ENCODE results near the gene FBXO30.

The FBXO30 gene

DNA sequence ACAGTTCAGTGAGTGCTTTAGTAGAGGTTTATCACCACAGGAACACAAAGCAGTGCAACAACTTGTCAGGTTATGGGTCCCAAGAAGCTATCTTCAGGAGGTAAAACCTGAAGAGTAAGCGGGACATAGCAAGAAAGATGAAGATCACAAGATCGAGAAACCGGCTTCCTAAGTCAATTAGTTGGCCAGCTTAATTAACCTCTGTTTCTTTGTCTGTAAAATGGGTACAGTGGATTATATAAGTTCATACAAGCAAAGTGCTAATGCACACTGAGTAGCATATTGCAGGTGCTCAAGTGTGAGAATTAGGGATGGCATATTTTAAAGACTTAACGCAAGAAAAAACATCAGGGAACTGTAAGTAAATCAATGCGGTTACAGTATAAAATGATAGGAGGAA lies 12.5 kb downstream of the FBXO30 start:
- Histone ChIP-seq H3K9ac (ENCODE audit: low read length in 2 of 2) (no peak overlapping the region), H3K9me3 (ENCODE audit: control insufficient read depth in 2 of 2, low read length in 2 of 2) (no peaks in the 10 kb centered on the region), H3K4me3 (ENCODE audit: low read length in 2 of 2) (no peak overlapping the region), H3K36me3 (ENCODE audit: control insufficient read depth in 2 of 2, insufficient read depth in 2 of 2, low read length in 2 of 2) (peaks cover 26 to 40% of the 10 kb centered on the region in 2 donors), H3K4me1 (ENCODE audit: control insufficient read depth, insufficient read depth, low read length) (no peaks in the 10 kb centered on the region), H3K27ac (ENCODE audit: low read length) (no peak overlapping the region), H3K27me3 (ENCODE audit: control insufficient read depth in 1 of 2, insufficient read depth in 2 of 2, low read length in 2 of 2) (no peaks in the 10 kb centered on the region)

DNA sequence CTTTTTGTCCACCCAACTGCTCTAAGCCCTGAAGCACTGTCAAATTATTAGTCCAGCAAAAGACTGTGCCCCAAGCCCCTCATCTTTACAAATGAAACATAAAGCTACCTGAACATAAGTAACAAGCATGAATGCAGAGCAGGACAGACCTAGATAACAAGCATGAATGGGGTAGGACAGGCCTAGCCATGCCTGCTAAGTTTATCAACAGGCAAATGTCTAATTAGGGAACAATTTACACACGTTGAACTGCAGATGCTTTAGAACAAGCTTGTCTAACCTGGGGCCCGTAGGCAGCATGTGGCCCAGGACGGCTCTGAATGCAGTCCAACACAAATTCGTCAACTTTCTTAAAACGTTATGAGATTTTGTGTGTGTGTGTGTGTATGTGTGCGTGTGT lies 13.6 kb downstream of the FBXO30 start:
- Histone ChIP-seq H3K9ac (ENCODE audit: low read length in 2 of 2) (no peak overlapping the region), H3K4me1 (ENCODE audit: control insufficient read depth, insufficient read depth, low read length) (no peaks in the 10 kb centered on the region), H3K4me3 (ENCODE audit: low read length in 2 of 2) (peak overlapping the region in 1 of 2 donors; percentile 16), H3K27me3 (ENCODE audit: control insufficient read depth in 1 of 2, insufficient read depth in 2 of 2, low read length in 2 of 2) (no peaks in the 10 kb centered on the region), H3K9me3 (ENCODE audit: control insufficient read depth in 2 of 2, low read length in 2 of 2) (no peaks in the 10 kb centered on the region), H3K36me3 (ENCODE audit: control insufficient read depth in 2 of 2, insufficient read depth in 2 of 2, low read length in 2 of 2) (peaks cover 25 to 38% of the 10 kb centered on the region in 2 donors), H3K27ac (ENCODE audit: low read length) (peak overlapping the region; percentile 3)

DNA sequence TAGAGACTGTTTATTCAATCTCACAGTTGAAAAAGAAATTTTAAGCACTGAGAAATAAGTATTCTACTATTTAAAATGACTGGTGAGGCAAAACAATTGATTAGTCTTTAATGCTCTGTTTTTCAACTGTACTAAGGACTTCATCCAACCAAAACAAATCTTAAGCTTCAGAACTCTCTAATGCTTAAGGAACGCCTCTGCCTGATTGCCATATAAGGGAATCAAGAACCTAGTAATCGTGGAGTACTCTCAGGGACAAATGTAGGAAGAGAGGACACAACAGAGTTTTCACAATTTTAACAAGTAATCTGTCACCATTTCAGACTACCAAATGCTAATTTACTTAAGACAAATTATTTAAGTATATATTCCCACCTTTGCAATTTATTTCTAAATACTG lies 16.1 kb downstream of the FBXO30 start:
- peak overlapping the region; percentile 19 for H3K27ac ChIP-seq (ENCODE audit: low read length)
- no peak overlapping the region for H3K9ac ChIP-seq (ENCODE audit: low read length in 2 of 2)
- no peaks in the 10 kb centered on the region for H3K4me1 ChIP-seq (ENCODE audit: control insufficient read depth, insufficient read depth, low read length)
- H3K27me3 ChIP-seq (ENCODE audit: control insufficient read depth in 1 of 2, insufficient read depth in 2 of 2, low read length in 2 of 2), result no peaks in the 10 kb centered on the region
- no peaks in the 10 kb centered on the region for H3K9me3 ChIP-seq (ENCODE audit: control insufficient read depth in 2 of 2, low read length in 2 of 2)
- H3K4me3 ChIP-seq (ENCODE audit: low read length in 2 of 2), result no peak overlapping the region
- peaks cover 4 to 19% of the 10 kb centered on the region in 2 donors for H3K36me3 ChIP-seq (ENCODE audit: control insufficient read depth in 2 of 2, insufficient read depth in 2 of 2, low read length in 2 of 2)

DNA sequence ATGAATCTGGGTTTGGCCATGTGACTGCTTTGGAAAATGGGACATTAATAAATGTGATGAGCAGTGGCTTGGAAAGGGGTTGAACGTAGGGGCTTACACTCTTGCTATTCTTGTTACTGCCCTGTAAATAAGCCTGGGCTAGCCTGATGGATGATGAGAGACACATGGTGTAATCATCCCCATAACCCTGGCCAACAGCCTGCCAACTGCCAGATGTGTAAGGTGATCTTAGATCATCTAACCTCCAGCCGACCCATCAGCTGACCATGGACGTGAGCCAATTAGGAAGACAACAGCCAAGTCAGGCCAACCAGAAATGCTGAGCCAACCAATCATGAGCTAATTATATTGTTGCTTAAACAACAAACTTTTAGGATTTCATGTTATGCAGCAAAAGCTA lies 25.2 kb downstream of the FBXO30 start:
- H3K27me3 ChIP-seq (ENCODE audit: control insufficient read depth in 1 of 2, insufficient read depth in 2 of 2, low read length in 2 of 2), result no peaks in the 10 kb centered on the region
- no peak overlapping the region for H3K27ac ChIP-seq (ENCODE audit: low read length)
- no peak overlapping the region for H3K9ac ChIP-seq (ENCODE audit: low read length in 2 of 2)
- peaks cover 3% of the 10 kb centered on the region for H3K4me1 ChIP-seq (ENCODE audit: control insufficient read depth, insufficient read depth, low read length)
- H3K36me3 ChIP-seq (ENCODE audit: control insufficient read depth in 2 of 2, insufficient read depth in 2 of 2, low read length in 2 of 2), result peaks cover 7% of the 10 kb centered on the region in 2 donors
- no peaks in the 10 kb centered on the region for H3K9me3 ChIP-seq (ENCODE audit: control insufficient read depth in 2 of 2, low read length in 2 of 2)
- no peak overlapping the region for H3K4me3 ChIP-seq (ENCODE audit: low read length in 2 of 2)

DNA sequence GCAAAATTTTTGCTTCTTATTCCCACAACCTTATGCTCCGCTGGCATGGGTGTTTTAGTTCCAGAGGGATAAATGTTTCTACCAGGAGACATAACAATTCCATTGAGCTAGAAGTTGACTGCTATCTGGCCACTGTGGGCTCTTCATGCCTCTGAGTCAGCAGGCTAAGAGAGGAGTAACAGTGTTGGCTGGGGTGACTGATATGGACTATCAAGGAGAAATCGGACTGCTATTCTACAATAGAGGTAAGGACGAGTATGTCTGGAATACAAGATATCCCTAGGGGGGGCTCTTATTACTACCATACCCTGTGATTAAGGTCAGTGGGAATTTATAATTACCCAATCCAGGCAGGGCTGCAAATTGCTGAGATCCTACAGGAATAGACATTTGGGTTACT lies 26.9 kb downstream of the FBXO30 start:
- Histone ChIP-seq H3K36me3 (ENCODE audit: control insufficient read depth in 2 of 2, insufficient read depth in 2 of 2, low read length in 2 of 2) (peaks cover 7% of the 10 kb centered on the region in 2 donors), H3K9me3 (ENCODE audit: control insufficient read depth in 2 of 2, low read length in 2 of 2) (no peaks in the 10 kb centered on the region), H3K27ac (ENCODE audit: low read length) (no peak overlapping the region), H3K27me3 (ENCODE audit: control insufficient read depth in 1 of 2, insufficient read depth in 2 of 2, low read length in 2 of 2) (no peaks in the 10 kb centered on the region), H3K4me1 (ENCODE audit: control insufficient read depth, insufficient read depth, low read length) (peaks cover 3% of the 10 kb centered on the region), H3K4me3 (ENCODE audit: low read length in 2 of 2) (no peak overlapping the region), H3K9ac (ENCODE audit: low read length in 2 of 2) (no peak overlapping the region)

DNA sequence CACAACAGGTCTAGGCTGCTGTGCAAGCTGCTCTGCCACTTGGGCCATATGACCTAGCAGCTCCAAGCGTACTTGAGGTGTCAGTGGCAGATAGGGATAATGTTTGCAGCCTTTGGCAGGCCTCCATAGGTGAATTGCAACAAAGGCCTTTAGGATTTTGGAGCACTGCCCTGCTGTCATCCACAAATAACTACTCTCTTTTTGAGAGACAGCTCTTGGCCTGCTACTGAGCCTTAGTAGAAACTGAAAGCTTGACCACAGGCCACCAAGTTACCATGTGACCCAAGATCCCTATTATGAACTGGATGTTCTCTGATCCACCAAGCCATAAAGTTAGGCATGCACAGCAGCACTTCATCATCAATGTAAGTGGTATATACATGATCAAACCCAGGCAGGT lies 29.9 kb downstream of the FBXO30 start:
- H3K27ac ChIP-seq (ENCODE audit: low read length), result no peak overlapping the region
- H3K9ac ChIP-seq (ENCODE audit: low read length in 2 of 2), result no peak overlapping the region
- H3K4me3 ChIP-seq (ENCODE audit: low read length in 2 of 2), result no peak overlapping the region
- no peaks in the 10 kb centered on the region for H3K27me3 ChIP-seq (ENCODE audit: control insufficient read depth in 1 of 2, insufficient read depth in 2 of 2, low read length in 2 of 2)
- H3K36me3 ChIP-seq (ENCODE audit: control insufficient read depth in 2 of 2, insufficient read depth in 2 of 2, low read length in 2 of 2), result peaks cover 7% of the 10 kb centered on the region in 2 donors
- peaks cover 3% of the 10 kb centered on the region for H3K4me1 ChIP-seq (ENCODE audit: control insufficient read depth, insufficient read depth, low read length)
- no peaks in the 10 kb centered on the region for H3K9me3 ChIP-seq (ENCODE audit: control insufficient read depth in 2 of 2, low read length in 2 of 2)

DNA sequence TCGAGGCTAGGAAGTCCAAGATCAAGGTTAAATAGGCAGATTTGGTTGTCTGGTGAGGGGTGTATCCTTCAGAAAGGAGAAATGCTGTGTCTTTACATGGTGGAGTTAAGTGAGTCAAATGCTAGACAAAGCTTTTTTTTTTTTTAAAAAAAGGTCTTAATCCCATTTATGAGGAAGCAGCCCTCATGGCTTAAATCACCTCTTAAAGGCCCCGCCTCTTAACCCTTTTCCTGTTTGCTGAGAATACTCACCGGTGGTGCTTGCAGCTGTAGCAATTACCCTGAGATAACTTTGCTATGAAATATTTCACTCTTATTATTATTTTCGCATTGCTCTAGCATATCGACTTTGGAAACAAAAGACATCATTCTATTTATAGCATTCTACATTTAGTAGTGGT lies 30.8 kb downstream of the FBXO30 start:
- Histone ChIP-seq H3K36me3 (ENCODE audit: control insufficient read depth in 2 of 2, insufficient read depth in 2 of 2, low read length in 2 of 2) (peaks cover 7% of the 10 kb centered on the region in 2 donors), H3K4me3 (ENCODE audit: low read length in 2 of 2) (no peak overlapping the region), H3K27ac (ENCODE audit: low read length) (no peak overlapping the region), H3K27me3 (ENCODE audit: control insufficient read depth in 1 of 2, insufficient read depth in 2 of 2, low read length in 2 of 2) (no peaks in the 10 kb centered on the region), H3K4me1 (ENCODE audit: control insufficient read depth, insufficient read depth, low read length) (peaks cover 3% of the 10 kb centered on the region), H3K9me3 (ENCODE audit: control insufficient read depth in 2 of 2, low read length in 2 of 2) (no peaks in the 10 kb centered on the region), H3K9ac (ENCODE audit: low read length in 2 of 2) (no peak overlapping the region)

DNA sequence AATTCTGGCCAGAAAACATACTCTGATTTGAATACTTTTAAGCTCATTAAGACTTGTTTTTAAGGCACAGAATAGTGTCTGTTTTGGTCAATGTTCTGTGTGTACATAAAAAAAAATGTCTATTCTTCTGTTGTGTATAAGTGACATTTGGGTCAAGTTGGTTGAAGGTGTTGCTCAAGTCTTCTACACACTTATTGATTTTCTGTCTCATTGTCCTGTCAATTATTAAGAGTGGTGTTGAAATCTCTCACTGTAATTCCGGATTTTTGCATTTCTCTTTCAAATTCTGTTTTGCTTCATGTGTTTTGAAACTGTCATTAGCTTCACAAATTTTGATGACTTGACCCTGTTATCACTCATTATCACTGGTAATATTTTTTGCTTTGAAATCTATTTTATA lies 41.7 kb downstream of the FBXO30 start:
- Histone ChIP-seq H3K36me3 (ENCODE audit: control insufficient read depth in 2 of 2, insufficient read depth in 2 of 2, low read length in 2 of 2) (no peaks in the 10 kb centered on the region), H3K27me3 (ENCODE audit: control insufficient read depth in 1 of 2, insufficient read depth in 2 of 2, low read length in 2 of 2) (no peaks in the 10 kb centered on the region), H3K9me3 (ENCODE audit: control insufficient read depth in 2 of 2, low read length in 2 of 2) (no peaks in the 10 kb centered on the region), H3K9ac (ENCODE audit: low read length in 2 of 2) (no peak overlapping the region), H3K4me3 (ENCODE audit: low read length in 2 of 2) (no peak overlapping the region), H3K27ac (ENCODE audit: low read length) (no peak overlapping the region), H3K4me1 (ENCODE audit: control insufficient read depth, insufficient read depth, low read length) (no peaks in the 10 kb centered on the region)

DNA sequence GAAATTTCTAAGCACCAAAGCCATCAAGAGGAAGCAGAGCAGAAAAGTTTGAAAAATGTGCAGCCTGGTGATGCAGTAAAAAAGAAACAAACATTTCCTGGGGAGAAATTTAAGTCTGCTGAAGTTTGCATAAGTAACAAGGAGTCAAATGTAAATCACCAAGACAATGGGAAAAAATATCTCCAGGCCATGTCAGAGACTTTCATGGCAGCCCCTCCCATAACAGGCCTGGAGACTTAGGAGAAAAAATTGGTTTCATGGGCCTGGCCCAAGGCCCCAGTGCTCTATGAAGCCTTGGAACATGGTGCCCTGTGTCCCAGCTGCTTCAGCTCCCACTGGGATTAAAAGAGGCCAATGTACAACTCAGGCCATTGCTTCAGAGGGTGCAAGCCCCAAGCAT lies 49.1 kb downstream of the FBXO30 start:
- H3K9me3 ChIP-seq (ENCODE audit: control insufficient read depth in 2 of 2, low read length in 2 of 2), result no peaks in the 10 kb centered on the region
- no peak overlapping the region for H3K9ac ChIP-seq (ENCODE audit: low read length in 2 of 2)
- H3K36me3 ChIP-seq (ENCODE audit: control insufficient read depth in 2 of 2, insufficient read depth in 2 of 2, low read length in 2 of 2), result no peaks in the 10 kb centered on the region

DNA sequence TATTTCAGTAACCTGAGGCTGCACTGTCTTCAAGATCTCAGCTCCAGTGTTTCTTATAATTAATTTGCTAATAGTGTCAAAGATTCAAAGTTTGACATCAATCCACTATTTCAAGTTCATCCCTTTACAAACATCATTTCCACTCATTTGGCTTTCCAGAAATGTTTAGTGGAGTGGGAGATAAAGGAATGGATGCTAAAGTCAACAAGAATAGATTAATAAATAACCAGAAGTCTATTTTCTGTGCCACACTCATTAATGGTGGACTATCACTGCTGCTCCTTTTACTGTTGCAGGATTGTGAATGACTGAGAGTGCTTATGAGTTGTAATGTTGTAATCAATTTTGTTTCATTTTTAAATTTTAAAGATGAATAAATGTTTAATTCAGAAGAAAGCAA lies 50.9 kb downstream of the FBXO30 start:
- Histone ChIP-seq H3K27ac (ENCODE audit: low read length) (no peak overlapping the region), H3K36me3 (ENCODE audit: control insufficient read depth in 2 of 2, insufficient read depth in 2 of 2, low read length in 2 of 2) (no peaks in the 10 kb centered on the region), H3K9me3 (ENCODE audit: control insufficient read depth in 2 of 2, low read length in 2 of 2) (no peaks in the 10 kb centered on the region), H3K9ac (ENCODE audit: low read length in 2 of 2) (no peak overlapping the region), H3K27me3 (ENCODE audit: control insufficient read depth in 1 of 2, insufficient read depth in 2 of 2, low read length in 2 of 2) (no peaks in the 10 kb centered on the region), H3K4me3 (ENCODE audit: low read length in 2 of 2) (no peak overlapping the region), H3K4me1 (ENCODE audit: control insufficient read depth, insufficient read depth, low read length) (no peaks in the 10 kb centered on the region)

More for the DNA sequence above, 49.1 kb downstream of the FBXO30 start:
- no peaks in the 10 kb centered on the region for H3K4me1 ChIP-seq (ENCODE audit: control insufficient read depth, insufficient read depth, low read length)
- H3K27ac ChIP-seq (ENCODE audit: low read length), result no peak overlapping the region
- H3K27me3 ChIP-seq (ENCODE audit: control insufficient read depth in 1 of 2, insufficient read depth in 2 of 2, low read length in 2 of 2), result no peaks in the 10 kb centered on the region
- H3K4me3 ChIP-seq (ENCODE audit: low read length in 2 of 2), result no peak overlapping the region

DNA sequence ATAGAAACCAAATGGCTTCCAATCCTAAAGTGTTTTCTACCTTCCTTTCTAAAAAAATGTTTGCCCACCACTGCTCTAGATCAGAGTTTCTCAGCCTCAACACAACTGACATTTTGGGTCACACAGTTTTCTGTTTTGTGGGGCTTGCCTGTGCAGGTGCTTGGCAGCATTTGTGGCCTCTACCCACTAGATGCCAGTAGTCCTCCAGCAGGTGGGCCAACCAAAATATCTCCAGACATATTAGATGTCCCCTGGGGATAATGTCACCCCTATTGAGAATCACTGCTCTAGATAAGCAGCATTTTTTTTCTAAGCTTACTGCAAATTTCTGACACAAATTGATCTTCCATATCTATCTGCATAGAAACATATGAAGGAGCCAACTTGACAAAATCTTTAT lies 53.0 kb downstream of the FBXO30 start:
- H3K27ac ChIP-seq (ENCODE audit: low read length), result no peak overlapping the region
- no peaks in the 10 kb centered on the region for H3K4me1 ChIP-seq (ENCODE audit: control insufficient read depth, insufficient read depth, low read length)

More for the DNA sequence above, 53.0 kb downstream of the FBXO30 start:
- Histone ChIP-seq H3K9me3 (ENCODE audit: control insufficient read depth in 2 of 2, low read length in 2 of 2) (no peaks in the 10 kb centered on the region), H3K4me3 (ENCODE audit: low read length in 2 of 2) (no peak overlapping the region), H3K36me3 (ENCODE audit: control insufficient read depth in 2 of 2, insufficient read depth in 2 of 2, low read length in 2 of 2) (no peaks in the 10 kb centered on the region), H3K9ac (ENCODE audit: low read length in 2 of 2) (no peak overlapping the region), H3K27me3 (ENCODE audit: control insufficient read depth in 1 of 2, insufficient read depth in 2 of 2, low read length in 2 of 2) (no peaks in the 10 kb centered on the region)
